ENCODE results near the gene SHANK2.

SHANK2 gene

GRCh38 chr11:71223081-71223405 lies 29.3 kb downstream of the SHANK2 start:
- peaks cover 5% of the 10 kb centered on the region; the same call in 1 of the 2 replicates for H3K36me3 ChIP-seq (ENCODE audit: low read length)
- no peaks in the 10 kb centered on the region for H3K79me2 ChIP-seq (ENCODE audit: insufficient read depth, low read length)
- no peak overlapping the region for H3K9ac ChIP-seq (ENCODE audit: low read length)
- H3K4me2 ChIP-seq (ENCODE audit: low read depth, low read length, poor library complexity, severe bottlenecking): no peak overlapping the region
- no peak overlapping the region for H2AFZ ChIP-seq (ENCODE audit: low read depth, low read length, severe bottlenecking)
- no peak overlapping the region for H3K4me3 ChIP-seq (ENCODE audit: insufficient read depth, low read length, poor library complexity, severe bottlenecking)
- peaks cover 13% of the 10 kb centered on the region; the same call in 1 of the 2 replicates for H3K9me3 ChIP-seq (ENCODE audit: insufficient read depth, low read length)
- H3K27ac ChIP-seq (ENCODE audit: low read depth, low read length): no peak overlapping the region
- H3K9me2 ChIP-seq (replicated peaks; ENCODE audit: insufficient read depth, low read length): no peaks in the 10 kb centered on the region
- H3K27me3 ChIP-seq (ENCODE audit: low read length): no peaks in the 10 kb centered on the region
- no peak for TF ChIP-seq CTCF (IDR thresholded peaks at IDR 0.05; ENCODE audit: insufficient read depth, low read length, poor library complexity, severe bottlenecking)
- no peak for TF ChIP-seq EZH2phosphoT487 (conservative IDR thresholded peaks at IDR 0.05; ENCODE audit: low read length)
- no peaks in the 10 kb centered on the region for H4K20me1 ChIP-seq (ENCODE audit: low read depth, low read length)
- H3F3A ChIP-seq (ENCODE audit: insufficient read depth): no peaks in the 10 kb centered on the region

- Histone ChIP-seq H3F3A (ENCODE audit: insufficient read depth) (no peaks in the 10 kb centered on the region), H3K36me3 (ENCODE audit: low read length) (peaks cover 5% of the 10 kb centered on the region; the same call in 1 of the 2 replicates), H3K4me2 (ENCODE audit: low read depth, low read length, poor library complexity, severe bottlenecking) (no peak overlapping the region), H3K9me2 (replicated peaks; ENCODE audit: insufficient read depth, low read length) (no peaks in the 10 kb centered on the region), H3K27me3 (ENCODE audit: low read length) (no peaks in the 10 kb centered on the region), H3K9me3 (ENCODE audit: insufficient read depth, low read length) (peaks cover 8% of the 10 kb centered on the region; the same call in 1 of the 2 replicates), H3K4me3 (ENCODE audit: insufficient read depth, low read length, poor library complexity, severe bottlenecking) (no peak overlapping the region), H3K79me2 (ENCODE audit: insufficient read depth, low read length) (no peaks in the 10 kb centered on the region), H3K9ac (ENCODE audit: low read length) (no peak overlapping the region), H4K20me1 (ENCODE audit: low read depth, low read length) (no peaks in the 10 kb centered on the region), H3K27ac (ENCODE audit: low read depth, low read length) (no peak overlapping the region), H2AFZ (ENCODE audit: low read depth, low read length, severe bottlenecking) (no peak overlapping the region)
- TF ChIP-seq EZH2phosphoT487 (conservative IDR thresholded peaks at IDR 0.05; ENCODE audit: low read length) (no peak), CTCF (IDR thresholded peaks at IDR 0.05; ENCODE audit: insufficient read depth, low read length, poor library complexity, severe bottlenecking) (no peak)
Measured at GRCh38 chr11:71222318-71223080, 29.9 kb downstream of the SHANK2 start.

- Histone ChIP-seq H3K4me2 (ENCODE audit: low read depth, low read length, poor library complexity, severe bottlenecking) (no peak overlapping the region), H3K9me2 (replicated peaks; ENCODE audit: insufficient read depth, low read length) (no peaks in the 10 kb centered on the region), H3K79me2 (ENCODE audit: insufficient read depth, low read length) (no peaks in the 10 kb centered on the region), H3K9ac (ENCODE audit: low read length) (no peak overlapping the region), H4K20me1 (ENCODE audit: low read depth, low read length) (no peaks in the 10 kb centered on the region), H3K27me3 (ENCODE audit: low read length) (no peaks in the 10 kb centered on the region), H3F3A (ENCODE audit: insufficient read depth) (no peaks in the 10 kb centered on the region), H3K36me3 (ENCODE audit: low read length) (no peaks in the 10 kb centered on the region; the same call in 1 of the 2 replicates), H2AFZ (ENCODE audit: low read depth, low read length, severe bottlenecking) (no peak overlapping the region), H3K4me3 (ENCODE audit: insufficient read depth, low read length, poor library complexity, severe bottlenecking) (no peak overlapping the region), H3K9me3 (ENCODE audit: insufficient read depth, low read length) (peaks cover 5% of the 10 kb centered on the region; the same call in 1 of the 2 replicates), H3K27ac (ENCODE audit: low read depth, low read length) (no peak overlapping the region)
- TF ChIP-seq EZH2phosphoT487 (conservative IDR thresholded peaks at IDR 0.05; ENCODE audit: low read length): no peak
- no peak for TF ChIP-seq CTCF (IDR thresholded peaks at IDR 0.05; ENCODE audit: insufficient read depth, low read length, poor library complexity, severe bottlenecking)
Measured at GRCh38 chr11:71221821-71222220, 30.6 kb downstream of the SHANK2 start.
